Lower leg skin (tissue), 3 donors: ENCODE results near the gene HPGDS.

ENCODE experiments used
- CTCF ChIP-seq, 3 donors: fragments of 450-650 bp; IDR thresholded peaks; one replicate each; pipeline ENCODE4 v1.5.1; 2016; ENCODE audit warnings: antibody characterized with exemption in 3 of 3, mild to moderate bottlenecking in 3 of 3, moderate library complexity in 2 of 3
- POLR2A ChIP-seq, 2 donors: fragments of 450-650 bp; IDR thresholded peaks; one replicate each; pipeline ENCODE4 v1.6.1; 2016 to 2017; ENCODE audit warnings: antibody characterized with exemption in 2 of 2, mild to moderate bottlenecking in 1 of 2, moderate library complexity in 1 of 2

DNA sequence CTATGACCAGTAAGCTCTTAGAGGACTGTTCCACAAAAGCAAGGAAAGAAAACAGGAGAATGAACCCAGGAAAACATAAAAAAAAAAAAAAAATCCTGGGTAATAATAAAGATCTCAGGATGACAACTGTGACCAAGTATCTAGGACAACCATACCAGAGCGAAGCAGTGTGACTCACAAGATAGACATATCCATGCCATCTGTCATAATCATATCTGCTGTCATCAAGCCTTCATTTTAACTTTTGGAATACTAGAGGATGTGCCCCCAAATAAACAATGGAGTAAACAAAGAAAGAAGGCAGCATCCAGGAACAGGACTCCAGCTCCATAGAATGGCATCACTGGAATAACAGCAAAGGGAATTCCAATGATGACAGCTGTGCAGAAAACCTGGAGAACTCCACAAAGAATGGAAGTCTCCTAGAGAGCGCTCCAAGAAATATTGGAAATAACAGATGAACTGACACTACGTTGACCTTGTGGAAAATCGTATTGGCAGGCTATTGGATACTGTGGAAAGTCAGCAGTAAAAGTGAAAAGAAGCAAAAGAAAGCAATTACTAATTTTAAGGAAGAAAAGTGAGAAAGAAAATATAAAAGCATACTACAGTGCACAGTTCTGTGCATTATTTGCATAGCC is 35.3 kb downstream of the HPGDS start:
- TF ChIP-seq POLR2A (IDR thresholded peaks at IDR 0.05): no peak
- no peak for TF ChIP-seq CTCF (IDR thresholded peaks at IDR 0.05)
